Activated CD4-positive, alpha-beta T cell treated with anti-CD3 and anti-CD28 coated beads for 48 hours (primary cell): ENCODE measurements around the gene MYL5.
"Not testable (repeated sequence)": the region's sequence is repeated elsewhere in the genome, so short reads cannot be mapped to it uniquely, and the experiment has no call there.

Source experiments
- DNase-seq: peaks from one replicate; pipeline ENCODE4 v3.0.0-alpha.2; 2020

MYL5 gene, protein sequence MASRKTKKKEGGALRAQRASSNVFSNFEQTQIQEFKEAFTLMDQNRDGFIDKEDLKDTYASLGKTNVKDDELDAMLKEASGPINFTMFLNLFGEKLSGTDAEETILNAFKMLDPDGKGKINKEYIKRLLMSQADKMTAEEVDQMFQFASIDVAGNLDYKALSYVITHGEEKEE

GRCh38 chr4:674172-675035, at the start of gene MYL5, which contains the start of gene ATP5ME:
TSS of gene MYL5 (plus strand) at chr4:674542. CDS start at chr4:678027, 3,485 bp downstream.
TSS of gene ATP5ME (minus strand) at chr4:674276. CDS start at chr4:674247, 29 bp downstream.
- DNase-seq: peak; percentile 98

DNA sequence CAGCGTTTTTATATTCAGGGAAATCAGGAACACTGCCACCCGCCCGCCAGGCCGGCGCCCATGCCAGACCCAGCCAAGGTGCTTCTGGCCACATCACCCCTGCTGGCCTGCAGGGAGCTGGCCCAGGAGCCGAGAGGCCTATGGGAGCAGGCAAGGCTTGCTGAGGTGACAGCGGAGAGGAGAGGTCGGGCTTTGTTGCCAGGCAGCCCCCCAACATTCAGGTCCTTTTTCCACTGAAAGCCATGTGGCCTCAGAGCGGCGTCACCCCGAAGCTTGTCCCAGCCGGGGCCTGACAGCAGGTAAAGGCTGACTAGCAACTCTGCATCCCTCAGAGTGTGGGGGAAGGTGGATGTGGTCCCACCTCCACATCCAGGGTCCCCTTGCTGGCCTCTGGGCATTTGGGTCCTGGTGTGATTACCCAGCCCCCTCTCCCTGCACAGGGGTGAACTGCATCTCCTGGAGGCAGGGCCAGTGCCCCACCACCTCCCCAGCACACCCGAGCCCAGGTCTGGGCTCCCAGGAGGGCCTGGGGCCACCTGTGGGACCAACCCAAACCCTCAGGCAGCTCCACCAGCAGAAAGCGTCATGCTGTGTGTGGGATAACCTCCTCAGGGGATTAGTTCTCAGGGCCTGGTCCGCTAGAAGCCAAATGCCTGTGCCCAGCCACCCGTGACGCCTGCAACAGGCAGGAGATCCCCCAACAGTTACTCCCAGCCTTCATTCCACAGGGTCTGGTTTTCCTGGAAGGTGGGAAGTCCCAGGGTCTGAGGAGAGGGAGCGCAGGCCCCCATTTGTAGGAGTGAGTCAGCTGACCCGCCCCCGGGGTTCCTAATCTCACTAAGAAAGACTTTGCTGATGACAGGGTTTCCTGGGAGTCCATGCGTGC, 49.4 kb upstream of the MYL5 start, which contains the start of gene PDE6B:
Gene PDE6B (plus strand): TSS at position 869 of the 886 bp plus-strand sequence. CDS start 54 bp downstream, outside the sequence.
- DNase-seq: no peak

- no peak for DNase-seq
These were observed 48.6 kb upstream of the MYL5 start for GRCh38 chr4:625631-626161.

DNA sequence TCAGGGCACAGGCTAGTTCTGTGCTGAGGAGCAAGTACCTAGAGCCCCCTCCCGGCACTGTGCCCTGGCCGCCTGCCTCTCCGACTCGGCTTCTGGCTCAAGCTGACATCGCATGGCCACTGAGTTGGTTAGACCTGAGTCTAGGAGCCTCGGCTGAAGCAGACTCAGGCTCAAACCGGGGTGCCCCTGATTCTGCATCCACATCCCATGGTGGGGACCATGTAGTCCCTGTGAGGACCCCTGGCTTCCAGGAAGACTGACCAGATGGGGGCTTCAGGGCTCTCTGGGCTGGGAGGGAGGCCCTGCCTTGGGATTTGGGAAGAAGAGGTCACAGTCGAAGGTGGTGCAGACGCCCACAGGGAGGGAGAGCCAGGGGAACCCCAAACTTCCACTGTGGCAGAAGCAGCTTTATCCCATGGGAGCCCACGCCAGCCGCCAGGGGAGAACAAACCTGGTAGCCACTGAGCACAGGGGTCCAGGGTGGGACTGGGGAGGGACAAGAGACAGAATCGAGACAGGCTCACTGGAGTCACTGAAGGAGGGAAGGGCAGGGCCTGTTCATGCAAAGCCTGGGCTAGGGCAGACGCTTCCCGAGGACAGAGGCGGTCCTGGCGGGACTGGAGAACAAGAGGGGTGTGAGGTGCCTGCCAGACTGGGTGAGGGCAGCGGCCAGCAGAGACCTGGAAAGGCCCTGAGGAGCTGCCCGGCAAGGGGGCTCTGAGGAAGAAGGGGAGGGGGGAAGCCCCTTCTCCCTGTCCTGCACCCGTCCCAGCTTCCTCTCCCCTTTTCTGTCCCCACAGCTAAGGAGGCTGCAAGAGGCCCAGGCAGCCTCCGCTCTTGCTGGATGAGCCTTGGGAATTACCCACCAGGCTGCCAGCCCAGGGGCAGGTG, 47.9 kb upstream of the MYL5 start:
- no peak for DNase-seq

DNA sequence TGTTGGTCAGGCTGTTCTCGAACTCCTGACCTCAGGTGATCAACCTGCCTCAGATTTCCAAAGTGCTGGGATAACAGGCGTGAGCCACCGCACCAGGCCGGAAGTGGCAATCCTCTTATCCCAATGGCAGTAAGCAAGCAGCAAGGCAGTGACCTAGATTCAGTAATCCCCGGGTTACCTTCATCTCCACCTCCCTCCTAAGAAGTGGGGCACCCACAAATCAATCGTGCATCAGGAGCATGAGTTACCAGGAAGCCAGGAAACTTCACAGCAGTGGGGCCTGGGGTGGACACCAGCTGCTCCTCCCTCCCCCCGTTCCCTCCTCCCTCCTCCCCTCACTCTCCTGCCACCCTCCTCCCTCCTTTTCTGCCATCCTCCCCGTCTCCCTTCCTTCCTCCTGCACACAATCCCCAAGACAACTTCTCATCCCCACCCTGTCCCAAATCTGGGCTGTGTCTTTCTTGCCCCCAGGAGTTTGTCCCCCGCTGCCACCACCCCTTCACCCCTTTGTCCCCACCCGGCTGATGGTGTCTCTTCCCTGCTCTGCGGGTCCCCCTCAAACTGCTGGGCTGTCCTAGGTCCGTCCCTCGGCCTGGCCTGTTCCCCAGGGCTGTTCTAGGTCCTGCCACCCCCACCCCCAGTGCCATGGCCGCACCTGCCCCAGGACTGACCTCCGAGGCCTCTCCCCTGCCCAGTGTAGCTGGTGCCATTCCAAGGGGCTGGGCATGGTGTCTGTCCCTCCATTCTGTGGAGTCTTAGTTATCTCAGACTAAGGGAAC, 46.8 kb upstream of the MYL5 start:
- no peak for DNase-seq

GRCh38 chr4:628311-628741, 46.0 kb upstream of the MYL5 start:
- no peak for DNase-seq

- no peak for DNase-seq
These were observed 45.3 kb upstream of the MYL5 start for GRCh38 chr4:628821-629635.

GRCh38 chr4:629636-629914, 44.8 kb upstream of the MYL5 start:
- no peak for DNase-seq

DNA sequence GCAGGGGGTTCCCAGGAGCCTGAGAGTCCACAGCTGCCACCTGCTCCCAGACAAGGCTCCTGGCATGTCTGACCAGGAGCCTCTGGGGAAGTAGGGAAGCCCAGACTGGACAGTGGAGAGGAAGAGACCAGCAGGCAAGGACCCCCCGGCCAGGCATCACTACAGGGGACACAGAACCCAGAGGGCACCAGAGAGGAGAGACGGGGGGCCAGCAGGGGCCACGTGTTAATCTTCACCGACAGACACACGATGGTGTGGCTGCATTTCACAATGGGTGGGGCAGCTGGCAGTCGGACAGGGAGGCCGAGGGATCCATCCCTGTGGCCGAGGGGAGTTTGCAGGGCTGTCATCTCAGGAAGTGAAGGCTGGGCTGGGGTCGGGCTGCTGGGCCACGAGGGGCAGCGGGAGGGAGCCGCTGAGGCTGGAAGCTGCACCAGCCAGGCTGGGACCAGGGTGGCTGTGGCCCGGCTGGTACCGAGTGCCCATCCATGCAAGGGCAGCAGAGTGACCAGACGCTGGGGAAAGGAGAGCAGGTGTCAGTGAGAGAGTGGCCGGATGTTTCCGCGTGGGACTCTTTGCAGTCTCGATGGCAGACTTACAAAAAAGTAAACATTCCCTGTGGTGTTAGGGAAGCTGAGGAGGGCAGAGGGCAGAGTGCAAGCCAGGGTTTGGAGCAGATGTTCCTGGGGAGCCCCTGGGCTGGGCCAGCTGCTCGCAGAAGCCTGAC, 44.3 kb upstream of the MYL5 start:
- no peak for DNase-seq

DNA sequence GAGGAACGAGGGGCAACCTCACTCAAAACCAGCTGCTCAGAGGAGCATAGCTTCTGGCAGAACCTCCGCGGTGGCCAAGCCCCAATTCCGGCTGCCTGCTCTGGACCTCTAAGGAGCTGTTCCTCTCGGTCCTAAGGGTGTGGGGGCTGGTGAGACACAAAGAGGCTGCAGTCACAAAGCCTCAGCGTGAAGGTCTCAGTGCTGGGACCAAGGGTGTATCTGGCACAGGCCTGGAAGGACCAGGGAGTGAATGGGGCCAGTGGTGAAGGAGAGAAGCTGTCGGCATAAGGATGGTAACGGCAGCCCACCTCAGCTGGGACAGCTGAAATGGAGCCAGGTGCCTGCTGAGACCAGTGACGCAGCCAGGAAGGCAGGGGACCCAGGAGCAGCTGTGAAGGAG, 43.7 kb upstream of the MYL5 start:
- DNase-seq: no peak

DNA sequence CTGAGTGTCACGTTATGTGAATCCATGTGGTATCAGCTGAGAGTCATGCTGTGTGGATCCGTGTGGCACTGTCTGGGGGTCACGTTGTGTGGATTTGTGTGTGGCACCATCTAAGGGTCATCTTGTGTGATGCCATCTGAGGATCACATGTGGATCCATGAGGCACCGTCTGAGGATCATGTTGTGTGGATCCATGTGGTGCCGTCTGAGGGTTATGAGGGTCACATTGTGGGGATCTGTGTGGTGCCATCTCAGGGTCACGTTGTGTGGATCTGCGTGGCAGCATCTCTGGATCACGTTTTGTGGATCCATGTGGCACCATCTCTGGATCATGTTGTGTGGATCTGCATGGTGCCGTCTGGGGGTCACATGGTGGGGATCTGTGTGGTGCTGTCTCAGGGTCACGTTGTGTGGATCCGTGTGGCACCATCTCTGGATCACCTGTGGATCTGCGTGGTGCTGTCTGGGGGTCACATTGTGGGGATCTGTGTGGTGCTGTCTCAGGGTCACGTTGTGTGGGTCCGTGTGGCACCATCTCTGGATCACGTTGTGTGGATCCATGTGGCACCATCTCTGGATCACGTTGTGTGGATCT, 42.0 kb upstream of the MYL5 start:
- no peak for DNase-seq

DNA sequence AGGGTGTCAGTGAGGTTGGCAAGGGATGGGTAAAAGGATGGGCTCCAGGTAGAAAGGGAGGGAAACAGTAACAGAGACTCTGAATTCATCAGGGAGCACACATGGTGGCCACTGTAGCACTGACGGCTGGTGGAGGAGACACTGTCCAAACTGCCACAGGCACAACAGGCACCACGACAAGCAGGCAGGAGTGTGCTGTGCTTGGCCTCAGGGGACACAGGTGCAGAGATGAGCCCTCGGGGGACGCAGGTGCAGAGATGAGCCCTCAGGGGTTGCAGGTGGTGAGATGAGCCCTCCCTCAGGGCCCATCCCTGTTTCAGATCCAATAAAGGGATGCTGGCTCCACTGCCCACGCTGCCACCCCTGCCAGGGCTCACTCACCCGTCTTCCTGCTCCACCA, 41.4 kb upstream of the MYL5 start:
- no peak for DNase-seq

DNA sequence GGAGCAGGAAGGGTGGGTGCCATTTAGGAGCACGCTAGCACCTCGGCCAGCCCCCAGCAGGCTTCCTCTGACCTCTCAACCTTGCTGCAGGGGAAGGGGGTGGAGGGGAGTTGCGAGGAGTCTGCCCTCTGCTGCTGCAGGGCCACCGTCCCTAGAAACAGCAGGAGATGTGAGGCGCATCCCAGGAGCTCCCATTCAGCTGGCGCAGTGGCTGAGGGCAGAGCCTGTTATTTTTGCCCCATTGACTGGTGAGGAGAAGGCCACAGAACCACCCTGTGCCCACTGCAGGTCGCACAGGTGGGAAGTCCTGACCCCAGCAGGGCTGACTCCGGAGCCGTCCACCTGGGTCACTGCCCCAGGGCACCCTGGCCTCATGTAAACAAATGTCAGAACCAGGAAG, 40.9 kb upstream of the MYL5 start:
- no peak for DNase-seq

- DNase-seq: no peak
These were observed 40.3 kb upstream of the MYL5 start for GRCh38 chr4:633976-634598.

- DNase-seq: no peak
These were observed 39.8 kb upstream of the MYL5 start for GRCh38 chr4:634599-634985.

DNA sequence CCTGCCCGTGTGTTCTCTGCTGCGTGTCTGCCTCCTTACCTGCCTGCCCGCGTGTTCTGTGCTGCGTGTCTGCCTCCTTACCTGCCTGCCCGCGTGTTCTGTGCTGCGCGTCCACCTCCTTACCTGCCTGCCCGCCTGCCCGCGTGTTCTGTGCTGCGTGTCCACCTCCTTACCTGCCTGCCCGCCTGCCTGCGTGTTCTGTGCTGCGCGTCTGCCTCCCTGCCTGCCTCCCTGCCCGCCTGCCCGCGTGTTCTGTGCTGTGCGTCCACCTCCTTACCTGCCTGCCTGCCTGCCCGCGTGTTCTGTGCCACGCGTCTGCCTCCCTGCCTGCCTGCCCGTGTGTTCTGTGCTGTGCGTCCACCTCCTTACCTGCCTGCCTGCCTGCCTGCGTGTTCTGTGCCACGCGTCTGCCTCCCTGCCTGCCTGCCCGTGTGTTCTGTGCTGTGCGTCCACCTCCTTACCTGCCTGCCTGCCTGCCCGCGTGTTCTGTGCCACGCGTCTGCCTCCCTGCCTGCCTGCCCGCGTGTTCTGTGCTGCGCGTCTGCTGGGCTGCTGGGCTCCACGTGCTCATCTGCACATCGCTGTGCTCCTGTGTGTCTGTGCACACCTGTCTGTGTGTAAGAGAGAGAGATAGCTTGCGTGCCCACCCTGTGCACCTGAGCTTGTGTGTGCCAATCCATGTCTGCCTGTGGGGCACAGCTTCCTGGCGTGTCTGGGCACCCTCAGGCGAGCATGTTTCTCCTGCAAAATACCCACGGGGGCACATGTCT, 39.1 kb upstream of the MYL5 start:
- DNase-seq: not testable (repeated sequence)

GRCh38 chr4:635851-636627, 38.3 kb upstream of the MYL5 start:
- DNase-seq: no peak
